ENCODE results near the gene TGM2.

- TF ChIP-seq CTCF (IDR thresholded peaks at IDR 0.05; ENCODE audit: low read depth, low read length) (no peak), POLR2A (IDR thresholded peaks at IDR 0.05; ENCODE audit: extremely low read depth, insufficient read length) (no peak), MYC (IDR thresholded peaks at IDR 0.05; ENCODE audit: low read depth, low read length) (no peak)
These were observed 3.7 kb downstream of the TGM2 start for GRCh38 chr20:38161412-38161774.

Measured in NB4 (cell line).